Neutrophil (primary cell): ENCODE measurements around the gene SLC6A16.
"Not testable (repeated sequence)": the region's sequence is repeated elsewhere in the genome, so short reads cannot be mapped to it uniquely, and the experiment has no call there.

Experiments used
- H3K27ac ChIP-seq: fragments of 200-600 bp; sonication (generic); 2 replicates; pipeline ENCODE4 v1.5.1; 2016; ENCODE audit warnings: mild to moderate bottlenecking, moderate library complexity
- H3K27me3 ChIP-seq: fragments of 200-600 bp; sonication (generic); 2 replicates; pipeline ENCODE4 v1.6.0; 2016; ENCODE audit warnings: mild to moderate bottlenecking
- H3K36me3 ChIP-seq: fragments of 200-600 bp; sonication (generic); 2 replicates; pipeline ENCODE4 v1.5.1; 2017
- H3K4me1 ChIP-seq, 2 experiments: fragments of 200-600 bp in 1 of 2; sonication (generic) in 1 of 2; 1 replicate in 1 of 2; 2 replicates in 1 of 2; pipeline versions ENCODE4 v1.5.1 to v1.6.1; 2013 to 2016; ENCODE audit warnings: low read depth in 1 of 2, low read length in 1 of 2, mild to moderate bottlenecking in 1 of 2, moderate library complexity in 1 of 2; ENCODE audit not compliant: control insufficient read depth in 1 of 2, insufficient read depth in 1 of 2
- H3K4me3 ChIP-seq, 2 experiments: fragments of 200-600 bp in 1 of 2; sonication (generic) in 1 of 2; 1 replicate in 1 of 2; 2 replicates in 1 of 2; pipeline ENCODE4 v1.5.1; 2013 to 2016; ENCODE audit warnings: low read depth in 1 of 2, low read length in 1 of 2, mild to moderate bottlenecking in 1 of 2, moderate library complexity in 1 of 2
- H3K9me3 ChIP-seq: fragments of 200-600 bp; sonication (generic); 2 replicates; pipeline ENCODE4 v1.5.1; 2016
- CTCF ChIP-seq: fragments of 200-600 bp; sonication (generic); IDR thresholded peaks from 2 replicates; pipeline ENCODE4 v1.5.1; 2016; ENCODE audit warnings: antibody characterized with exemption

SLC6A16 gene

GRCh38 chr19:49328741-49329140 is 3.8 kb upstream of the SLC6A16 start:
- H3K9me3 ChIP-seq: no peaks in the 10 kb centered on the region
- H3K4me1 ChIP-seq: peaks cover 23 to 24% of the 10 kb centered on the region in 2 experiments
- no peaks in the 10 kb centered on the region for H3K36me3 ChIP-seq
- no peaks in the 10 kb centered on the region for H3K27me3 ChIP-seq
- TF ChIP-seq CTCF: no peak
- H3K27ac ChIP-seq: no peak overlapping the region
- no peak overlapping the region for H3K4me3 ChIP-seq

- no peaks in the 10 kb centered on the region for H3K36me3 ChIP-seq
- peak; percentile 80 for TF ChIP-seq CTCF
- no peaks in the 10 kb centered on the region for H3K27me3 ChIP-seq
- no peak overlapping the region for H3K4me3 ChIP-seq
- no peaks in the 10 kb centered on the region for H3K9me3 ChIP-seq
- peaks cover 16 to 17% of the 10 kb centered on the region in 2 experiments for H3K4me1 ChIP-seq
- no peak overlapping the region for H3K27ac ChIP-seq
Measured at GRCh38 chr19:49327878-49328544, 3.0 kb upstream of the SLC6A16 start.

GRCh38 chr19:49326165-49326704 is 1.2 kb upstream of the SLC6A16 start:
- no peaks in the 10 kb centered on the region for H3K27me3 ChIP-seq
- H3K4me3 ChIP-seq: no peak overlapping the region
- peaks cover 3% of the 10 kb centered on the region for H3K36me3 ChIP-seq
- no peaks in the 10 kb centered on the region for H3K9me3 ChIP-seq
- H3K4me1 ChIP-seq: no peaks in the 10 kb centered on the region
- TF ChIP-seq CTCF: no peak
- no peak overlapping the region for H3K27ac ChIP-seq

- not testable (repeated sequence) for H3K36me3 ChIP-seq, H3K4me1 ChIP-seq, H3K9me3 ChIP-seq, H3K27me3 ChIP-seq, H3K4me3 ChIP-seq, H3K27ac ChIP-seq
Measured at GRCh38 chr19:49325756-49326155, 765 bp upstream of the SLC6A16 start.

GRCh38 chr19:49318296-49318695 is 6.7 kb downstream of the SLC6A16 start:
- H3K4me3 ChIP-seq: no peak overlapping the region
- H3K27ac ChIP-seq: no peak overlapping the region
- H3K4me1 ChIP-seq: no peaks in the 10 kb centered on the region
- H3K9me3 ChIP-seq: no peaks in the 10 kb centered on the region
- no peaks in the 10 kb centered on the region for H3K27me3 ChIP-seq
- no peak for TF ChIP-seq CTCF
- H3K36me3 ChIP-seq: peaks cover 3% of the 10 kb centered on the region

GRCh38 chr19:49316284-49316683 is 8.7 kb downstream of the SLC6A16 start:
- no peak for TF ChIP-seq CTCF
- no peaks in the 10 kb centered on the region for H3K27me3 ChIP-seq

More at GRCh38 chr19:49316284-49316683, 8.7 kb downstream of the SLC6A16 start:
- H3K27ac ChIP-seq: no peak overlapping the region
- H3K4me1 ChIP-seq: no peaks in the 10 kb centered on the region
- no peak overlapping the region for H3K4me3 ChIP-seq
- peaks cover 3% of the 10 kb centered on the region for H3K36me3 ChIP-seq
- no peaks in the 10 kb centered on the region for H3K9me3 ChIP-seq
